IMR-90 (cell line): Measurements from ENCODE around the gene PTEN.

Experiments
- MAFK ChIP-seq: IDR thresholded peaks from 2 replicates; pipeline ENCODE4 v1.6.1; 2012; ENCODE audit warnings: low read depth, low read length, improper control_type of control experiment
- POLR2A ChIP-seq: IDR thresholded peaks from 2 replicates; pipeline ENCODE4 v1.6.1; 2012; ENCODE audit warnings: mild to moderate bottlenecking, low read depth, low read length
- TF ChIP-seq, protein P1 (sequence below): conservative IDR thresholded peaks from 2 replicates; pipeline ENCODE4 v1.5.1; 2012; ENCODE audit warnings: mild to moderate bottlenecking, low read depth, low read length, improper control_type of control experiment
- TF ChIP-seq, protein P2 (sequence below): fragments of 150-350 bp; IDR thresholded peaks from 2 replicates; pipeline ENCODE4 v1.6.1; 2017; ENCODE audit warnings: mild to moderate bottlenecking, antibody characterized with exemption, low read length, low read depth

DNA sequence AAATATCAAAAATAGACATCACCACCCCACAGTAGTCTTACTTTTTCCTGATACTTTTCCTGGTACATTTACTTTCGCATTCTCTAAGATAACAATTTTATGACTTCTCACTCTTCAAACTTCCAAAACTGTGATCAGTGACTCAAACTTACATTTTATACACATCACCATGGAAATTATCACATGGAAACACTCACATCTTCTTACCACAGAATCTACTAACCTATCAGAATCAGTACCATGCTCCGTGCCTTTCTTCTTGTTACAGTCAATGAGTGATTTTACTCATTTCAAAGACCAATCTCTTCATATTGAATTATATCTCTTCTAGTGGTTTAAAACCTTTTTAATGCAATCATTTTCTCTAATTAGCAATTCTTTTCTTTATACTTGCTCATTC lies 120.3 kb downstream of the PTEN start:
- TF ChIP-seq, protein P1, sequence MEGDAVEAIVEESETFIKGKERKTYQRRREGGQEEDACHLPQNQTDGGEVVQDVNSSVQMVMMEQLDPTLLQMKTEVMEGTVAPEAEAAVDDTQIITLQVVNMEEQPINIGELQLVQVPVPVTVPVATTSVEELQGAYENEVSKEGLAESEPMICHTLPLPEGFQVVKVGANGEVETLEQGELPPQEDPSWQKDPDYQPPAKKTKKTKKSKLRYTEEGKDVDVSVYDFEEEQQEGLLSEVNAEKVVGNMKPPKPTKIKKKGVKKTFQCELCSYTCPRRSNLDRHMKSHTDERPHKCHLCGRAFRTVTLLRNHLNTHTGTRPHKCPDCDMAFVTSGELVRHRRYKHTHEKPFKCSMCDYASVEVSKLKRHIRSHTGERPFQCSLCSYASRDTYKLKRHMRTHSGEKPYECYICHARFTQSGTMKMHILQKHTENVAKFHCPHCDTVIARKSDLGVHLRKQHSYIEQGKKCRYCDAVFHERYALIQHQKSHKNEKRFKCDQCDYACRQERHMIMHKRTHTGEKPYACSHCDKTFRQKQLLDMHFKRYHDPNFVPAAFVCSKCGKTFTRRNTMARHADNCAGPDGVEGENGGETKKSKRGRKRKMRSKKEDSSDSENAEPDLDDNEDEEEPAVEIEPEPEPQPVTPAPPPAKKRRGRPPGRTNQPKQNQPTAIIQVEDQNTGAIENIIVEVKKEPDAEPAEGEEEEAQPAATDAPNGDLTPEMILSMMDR = no peak
- no peak for TF ChIP-seq MAFK
- TF ChIP-seq POLR2A = no peak
- TF ChIP-seq, protein P2, sequence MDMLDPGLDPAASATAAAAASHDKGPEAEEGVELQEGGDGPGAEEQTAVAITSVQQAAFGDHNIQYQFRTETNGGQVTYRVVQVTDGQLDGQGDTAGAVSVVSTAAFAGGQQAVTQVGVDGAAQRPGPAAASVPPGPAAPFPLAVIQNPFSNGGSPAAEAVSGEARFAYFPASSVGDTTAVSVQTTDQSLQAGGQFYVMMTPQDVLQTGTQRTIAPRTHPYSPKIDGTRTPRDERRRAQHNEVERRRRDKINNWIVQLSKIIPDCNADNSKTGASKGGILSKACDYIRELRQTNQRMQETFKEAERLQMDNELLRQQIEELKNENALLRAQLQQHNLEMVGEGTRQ = no peak
